ENCODE measurements around the gene LARGE1. TPM values are rescaled to one million over a fixed set of nuclear protein-coding genes. Genes with fewer than 3 reads are reported as not detected.

Gene LARGE1
- polyA plus RNA-seq, 3 donors = 0.05 to 0.13 TPM; not detected in 1

DNA sequence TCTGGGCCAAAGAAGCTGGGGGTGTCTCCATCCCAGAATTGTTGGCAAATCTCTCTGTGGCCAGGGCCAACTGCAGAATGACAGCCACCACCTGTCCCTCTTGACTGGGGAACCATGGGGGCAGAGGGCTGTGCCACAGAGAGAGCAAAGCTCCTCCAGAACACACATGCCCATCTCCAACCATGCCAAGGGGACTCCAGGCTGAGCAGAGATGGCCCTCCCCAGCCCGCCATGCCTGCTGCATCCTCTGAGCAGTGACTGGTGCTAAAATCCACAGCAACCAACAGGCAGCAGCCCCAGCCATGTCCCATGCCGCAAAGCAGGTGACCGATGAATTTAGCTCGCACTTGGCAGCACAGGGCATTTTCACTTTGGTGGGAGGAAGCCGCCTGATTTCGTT lies 45.0 kb downstream of the LARGE1 start:
- no peak for DNase-seq
- no peak overlapping the region for H3K4me3 Mint-ChIP-seq
- Histone ChIP-seq H3K27ac (ENCODE audit: low read depth in 1 of 2, low read length in 2 of 2) (no peak overlapping the region), H4K20me1 (ENCODE audit: insufficient read depth, low read length) (no peaks in the 10 kb centered on the region), H3K36me3 (replicated peaks in 1 of 2; ENCODE audit: control insufficient read depth in 1 of 2, insufficient read depth in 2 of 2, low read length in 2 of 2) (no peaks in the 10 kb centered on the region), H3K4me1 (ENCODE audit: control insufficient read depth in 1 of 2, insufficient read depth in 2 of 2, low read length in 2 of 2) (no peaks in the 10 kb centered on the region), H2AFZ (ENCODE audit: insufficient read depth, low read depth, low read length, poor library complexity, severe bottlenecking) (no peak overlapping the region), H3K27me3 (ENCODE audit: control insufficient read depth in 2 of 2, insufficient read depth in 2 of 2, low read length in 2 of 2) (no peaks in the 10 kb centered on the region), H3K9ac (ENCODE audit: insufficient read depth, low read length, poor library complexity, severe bottlenecking) (no peak overlapping the region), H3K9me3 (replicated peaks in 1 of 2; ENCODE audit: control insufficient read depth in 1 of 2, insufficient read depth in 1 of 2, low read length in 2 of 2) (no peaks in the 10 kb centered on the region), H3K79me2 (ENCODE audit: insufficient read depth, low read length) (no peaks in the 10 kb centered on the region), H3K4me3 (replicated peaks in 1 of 3; ENCODE audit: low read depth in 2 of 3, low read length in 3 of 3) (no peak overlapping the region), H3K4me2 (replicated peaks; ENCODE audit: extremely low read depth, low read length, poor library complexity, severe bottlenecking) (no peak overlapping the region)
- intact Hi-C loops (cut with micrococcal nuclease) = no loop called here
- TF ChIP-seq, protein P1, sequence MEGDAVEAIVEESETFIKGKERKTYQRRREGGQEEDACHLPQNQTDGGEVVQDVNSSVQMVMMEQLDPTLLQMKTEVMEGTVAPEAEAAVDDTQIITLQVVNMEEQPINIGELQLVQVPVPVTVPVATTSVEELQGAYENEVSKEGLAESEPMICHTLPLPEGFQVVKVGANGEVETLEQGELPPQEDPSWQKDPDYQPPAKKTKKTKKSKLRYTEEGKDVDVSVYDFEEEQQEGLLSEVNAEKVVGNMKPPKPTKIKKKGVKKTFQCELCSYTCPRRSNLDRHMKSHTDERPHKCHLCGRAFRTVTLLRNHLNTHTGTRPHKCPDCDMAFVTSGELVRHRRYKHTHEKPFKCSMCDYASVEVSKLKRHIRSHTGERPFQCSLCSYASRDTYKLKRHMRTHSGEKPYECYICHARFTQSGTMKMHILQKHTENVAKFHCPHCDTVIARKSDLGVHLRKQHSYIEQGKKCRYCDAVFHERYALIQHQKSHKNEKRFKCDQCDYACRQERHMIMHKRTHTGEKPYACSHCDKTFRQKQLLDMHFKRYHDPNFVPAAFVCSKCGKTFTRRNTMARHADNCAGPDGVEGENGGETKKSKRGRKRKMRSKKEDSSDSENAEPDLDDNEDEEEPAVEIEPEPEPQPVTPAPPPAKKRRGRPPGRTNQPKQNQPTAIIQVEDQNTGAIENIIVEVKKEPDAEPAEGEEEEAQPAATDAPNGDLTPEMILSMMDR (IDR thresholded peaks at IDR 0.05) = no peak
- no peaks in the 10 kb centered on the region for H3K36me3 Mint-ChIP-seq
- H3K9me3 Mint-ChIP-seq = peaks cover 0 to 2% (median 0%) of the 10 kb centered on the region in 7 donors
- no peak overlapping the region for H3K27ac Mint-ChIP-seq
- no peaks in the 10 kb centered on the region for H3K4me1 Mint-ChIP-seq
- 95% methylated on average over 6 of the region's 6 CpGs for WGBS (ENCODE audit: insufficient coverage)
- H3K27me3 Mint-ChIP-seq (ENCODE audit: low read depth in 3 of 3) = peaks cover 0 to 1% (median 0%) of the 10 kb centered on the region in 3 donors

GRCh38 chr22:33874206-33874605 lies 46.1 kb downstream of the LARGE1 start:
- H3K4me3 Mint-ChIP-seq = no peak overlapping the region
- H3K9ac ChIP-seq (ENCODE audit: insufficient read depth, low read length, poor library complexity, severe bottlenecking) = no peak overlapping the region
- WGBS (ENCODE audit: insufficient coverage) = 96% methylated on average over 3 of the region's 7 CpGs
- H3K9me3 Mint-ChIP-seq = peaks cover 0 to 2% (median 0%) of the 10 kb centered on the region in 7 donors
- no peaks in the 10 kb centered on the region for H3K36me3 Mint-ChIP-seq
- H3K79me2 ChIP-seq (ENCODE audit: insufficient read depth, low read length) = no peaks in the 10 kb centered on the region
- H4K20me1 ChIP-seq (ENCODE audit: insufficient read depth, low read length) = no peaks in the 10 kb centered on the region
- H3K4me3 ChIP-seq (replicated peaks in 1 of 3; ENCODE audit: low read depth in 2 of 3, low read length in 3 of 3) = no peak overlapping the region
- H3K4me1 Mint-ChIP-seq = no peaks in the 10 kb centered on the region
- DNase-seq = no peak
- intact Hi-C loops (cut with micrococcal nuclease) = no loop called here
- H3K36me3 ChIP-seq (replicated peaks in 1 of 2; ENCODE audit: control insufficient read depth in 1 of 2, insufficient read depth in 2 of 2, low read length in 2 of 2) = no peaks in the 10 kb centered on the region
- peaks cover 0 to 1% (median 0%) of the 10 kb centered on the region in 3 donors for H3K27me3 Mint-ChIP-seq (ENCODE audit: low read depth in 3 of 3)
- H3K9me3 ChIP-seq (replicated peaks in 1 of 2; ENCODE audit: control insufficient read depth in 1 of 2, insufficient read depth in 1 of 2, low read length in 2 of 2) = no peaks in the 10 kb centered on the region
- H3K4me2 ChIP-seq (replicated peaks; ENCODE audit: extremely low read depth, low read length, poor library complexity, severe bottlenecking) = no peak overlapping the region
- TF ChIP-seq, protein P1 (IDR thresholded peaks at IDR 0.05) = no peak
- no peak overlapping the region for H2AFZ ChIP-seq (ENCODE audit: insufficient read depth, low read depth, low read length, poor library complexity, severe bottlenecking)
- H3K4me1 ChIP-seq (ENCODE audit: control insufficient read depth in 1 of 2, insufficient read depth in 2 of 2, low read length in 2 of 2) = no peaks in the 10 kb centered on the region
- H3K27ac ChIP-seq (ENCODE audit: low read depth in 1 of 2, low read length in 2 of 2) = no peak overlapping the region
- peak overlapping the region in 1 of 7 donors; percentile 16 for H3K27ac Mint-ChIP-seq
- no peaks in the 10 kb centered on the region for H3K27me3 ChIP-seq (ENCODE audit: control insufficient read depth in 2 of 2, insufficient read depth in 2 of 2, low read length in 2 of 2)
